ENCODE measurements around the gene NVL.
A peak's percentile ranks its signal among the peaks of the same experiment; 100 is the strongest.

NVL gene

GRCh38 chr1:224235813-224236493 lies 94.0 kb downstream of the NVL start:
- Histone ChIP-seq H3K27ac (ENCODE audit: low read depth, low read length, severe bottlenecking) (no peak overlapping the region), H3K4me3 (ENCODE audit: extremely low read depth, insufficient read depth, low read length, poor library complexity, severe bottlenecking) (no peak overlapping the region), H3K36me3 (ENCODE audit: control insufficient read depth, insufficient read depth, low read length) (peaks cover 56% of the 10 kb centered on the region), H3K9me3 (ENCODE audit: control insufficient read depth, low read length) (no peaks in the 10 kb centered on the region), H3K4me1 (ENCODE audit: control insufficient read depth, insufficient read depth, low read length, poor library complexity, severe bottlenecking) (no peaks in the 10 kb centered on the region)
- WGBS, 2 experiments (ENCODE audit: insufficient coverage in 2 of 2), result 75 to 100% methylated on average over 1 of the region's 2 CpGs

GRCh38 chr1:224234017-224234416 lies 96.0 kb downstream of the NVL start:
- Histone ChIP-seq H3K36me3 (ENCODE audit: control insufficient read depth, insufficient read depth, low read length) (peaks cover 63% of the 10 kb centered on the region), H3K4me3 (ENCODE audit: extremely low read depth, insufficient read depth, low read length, poor library complexity, severe bottlenecking) (no peak overlapping the region), H3K27ac (ENCODE audit: low read depth, low read length, severe bottlenecking) (no peak overlapping the region), H3K4me1 (ENCODE audit: control insufficient read depth, insufficient read depth, low read length, poor library complexity, severe bottlenecking) (no peaks in the 10 kb centered on the region), H3K9me3 (ENCODE audit: control insufficient read depth, low read length) (no peaks in the 10 kb centered on the region)

- Histone ChIP-seq H3K9me3 (ENCODE audit: control insufficient read depth, low read length) (no peaks in the 10 kb centered on the region), H3K4me1 (ENCODE audit: control insufficient read depth, insufficient read depth, low read length, poor library complexity, severe bottlenecking) (peaks cover 9% of the 10 kb centered on the region), H3K4me3 (ENCODE audit: extremely low read depth, insufficient read depth, low read length, poor library complexity, severe bottlenecking) (no peak overlapping the region), H3K27ac (ENCODE audit: low read depth, low read length, severe bottlenecking) (no peak overlapping the region), H3K36me3 (ENCODE audit: control insufficient read depth, insufficient read depth, low read length) (peaks cover 40% of the 10 kb centered on the region)
- 89 to 93% methylated on average over 3 to 4 of the region's 6 CpGs for WGBS, 2 experiments (ENCODE audit: insufficient coverage in 2 of 2)
Observed at GRCh38 chr1:224226849-224227502, 103.0 kb downstream of the NVL start.

GRCh38 chr1:224223819-224224714 lies 105.9 kb downstream of the NVL start:
- H3K36me3 ChIP-seq (ENCODE audit: control insufficient read depth, insufficient read depth, low read length), result peaks cover 25% of the 10 kb centered on the region
- 93% methylated on average over 9 to 10 of the region's 12 CpGs for WGBS, 2 experiments (ENCODE audit: insufficient coverage in 2 of 2)
- H3K4me3 ChIP-seq (ENCODE audit: extremely low read depth, insufficient read depth, low read length, poor library complexity, severe bottlenecking), result no peak overlapping the region
- H3K27ac ChIP-seq (ENCODE audit: low read depth, low read length, severe bottlenecking), result peak overlapping the region; percentile 30
- H3K4me1 ChIP-seq (ENCODE audit: control insufficient read depth, insufficient read depth, low read length, poor library complexity, severe bottlenecking), result peaks cover 9% of the 10 kb centered on the region
- H3K9me3 ChIP-seq (ENCODE audit: control insufficient read depth, low read length), result no peaks in the 10 kb centered on the region

- Histone ChIP-seq H3K9me3 (ENCODE audit: control insufficient read depth, low read length) (no peaks in the 10 kb centered on the region), H3K27ac (ENCODE audit: low read depth, low read length, severe bottlenecking) (no peak overlapping the region), H3K36me3 (ENCODE audit: control insufficient read depth, insufficient read depth, low read length) (no peaks in the 10 kb centered on the region), H3K4me3 (ENCODE audit: extremely low read depth, insufficient read depth, low read length, poor library complexity, severe bottlenecking) (no peak overlapping the region), H3K4me1 (ENCODE audit: control insufficient read depth, insufficient read depth, low read length, poor library complexity, severe bottlenecking) (peaks cover 9% of the 10 kb centered on the region)
- 84 to 94% methylated on average over 5 to 7 of the region's 7 CpGs for WGBS, 2 experiments (ENCODE audit: insufficient coverage in 2 of 2)
Observed at GRCh38 chr1:224219612-224220059, 110.3 kb downstream of the NVL start.

- WGBS, 2 experiments (ENCODE audit: insufficient coverage in 2 of 2), result 84 to 86% methylated on average over 5 of the region's 5 CpGs
- H3K4me1 ChIP-seq (ENCODE audit: control insufficient read depth, insufficient read depth, low read length, poor library complexity, severe bottlenecking), result peaks cover 6% of the 10 kb centered on the region
- H3K36me3 ChIP-seq (ENCODE audit: control insufficient read depth, insufficient read depth, low read length), result no peaks in the 10 kb centered on the region
- H3K4me3 ChIP-seq (ENCODE audit: extremely low read depth, insufficient read depth, low read length, poor library complexity, severe bottlenecking), result no peak overlapping the region
- H3K9me3 ChIP-seq (ENCODE audit: control insufficient read depth, low read length), result no peaks in the 10 kb centered on the region
- H3K27ac ChIP-seq (ENCODE audit: low read depth, low read length, severe bottlenecking), result no peak overlapping the region
Observed at GRCh38 chr1:224219011-224219611, 110.9 kb downstream of the NVL start.

GRCh38 chr1:224217655-224218623 lies 112.0 kb downstream of the NVL start:
- Histone ChIP-seq H3K9me3 (ENCODE audit: control insufficient read depth, low read length) (no peaks in the 10 kb centered on the region), H3K4me3 (ENCODE audit: extremely low read depth, insufficient read depth, low read length, poor library complexity, severe bottlenecking) (no peak overlapping the region), H3K27ac (ENCODE audit: low read depth, low read length, severe bottlenecking) (peak overlapping the region; percentile 1), H3K36me3 (ENCODE audit: control insufficient read depth, insufficient read depth, low read length) (no peaks in the 10 kb centered on the region), H3K4me1 (ENCODE audit: control insufficient read depth, insufficient read depth, low read length, poor library complexity, severe bottlenecking) (no peaks in the 10 kb centered on the region)
- 81 to 100% methylated on average over 5 to 6 of the region's 11 CpGs for WGBS, 2 experiments (ENCODE audit: insufficient coverage in 2 of 2)

GRCh38 chr1:224216382-224216781 lies 113.6 kb downstream of the NVL start:
- no peak overlapping the region for H3K4me3 ChIP-seq (ENCODE audit: extremely low read depth, insufficient read depth, low read length, poor library complexity, severe bottlenecking)
- H3K27ac ChIP-seq (ENCODE audit: low read depth, low read length, severe bottlenecking), result no peak overlapping the region
- H3K4me1 ChIP-seq (ENCODE audit: control insufficient read depth, insufficient read depth, low read length, poor library complexity, severe bottlenecking), result no peaks in the 10 kb centered on the region
- 93 to 98% methylated on average over 3 to 8 of the region's 8 CpGs for WGBS, 2 experiments (ENCODE audit: insufficient coverage in 2 of 2)
- H3K36me3 ChIP-seq (ENCODE audit: control insufficient read depth, insufficient read depth, low read length), result no peaks in the 10 kb centered on the region
- H3K9me3 ChIP-seq (ENCODE audit: control insufficient read depth, low read length), result no peaks in the 10 kb centered on the region

GRCh38 chr1:224213438-224214119 lies 116.4 kb downstream of the NVL start:
- no peaks in the 10 kb centered on the region for H3K36me3 ChIP-seq (ENCODE audit: control insufficient read depth, insufficient read depth, low read length)
- H3K4me1 ChIP-seq (ENCODE audit: control insufficient read depth, insufficient read depth, low read length, poor library complexity, severe bottlenecking), result no peaks in the 10 kb centered on the region
- no peaks in the 10 kb centered on the region for H3K9me3 ChIP-seq (ENCODE audit: control insufficient read depth, low read length)
- no peak overlapping the region for H3K27ac ChIP-seq (ENCODE audit: low read depth, low read length, severe bottlenecking)
- H3K4me3 ChIP-seq (ENCODE audit: extremely low read depth, insufficient read depth, low read length, poor library complexity, severe bottlenecking), result no peak overlapping the region
- WGBS, 2 experiments (ENCODE audit: insufficient coverage in 2 of 2), result 33 to 70% methylated on average over 1 to 3 of the region's 4 CpGs
